BLaER1 (cell line): Measurements from ENCODE around the gene LAMB2.

Experiments
- H3K27ac ChIP-seq: shearing (Covaris generic); formaldehyde crosslinking; 2 replicates; pipeline ENCODE4 v1.8.1; 2022
- H3K27me3 ChIP-seq: shearing (Covaris generic); formaldehyde crosslinking; 2 replicates; pipeline ENCODE4 v1.8.1; 2022
- H3K36me3 ChIP-seq: shearing (Covaris generic); formaldehyde crosslinking; 2 replicates; pipeline ENCODE4 v1.8.1; 2022
- H3K4me1 ChIP-seq: shearing (Covaris generic); formaldehyde crosslinking; 2 replicates; pipeline ENCODE4 v1.8.1; 2022
- H3K4me2 ChIP-seq: shearing (Covaris generic); formaldehyde crosslinking; 2 replicates; pipeline ENCODE4 v1.8.1; 2022
- H3K4me3 ChIP-seq: shearing (Covaris generic); formaldehyde crosslinking; 2 replicates; pipeline ENCODE4 v1.8.1; 2022
- H3K9ac ChIP-seq: shearing (Covaris generic); formaldehyde crosslinking; 2 replicates; pipeline ENCODE4 v1.8.1; 2022
- H3K9me3 ChIP-seq: shearing (Covaris generic); formaldehyde crosslinking; 2 replicates; pipeline ENCODE4 v1.8.1; 2022
- H4K20me1 ChIP-seq: shearing (Covaris generic); formaldehyde crosslinking; 2 replicates; pipeline ENCODE4 v1.8.1; 2022
- Cebpa-rat ChIP-seq: shearing (Covaris generic); IDR thresholded peaks from 2 replicates; pipeline ENCODE4 v1.8.1; 2022

LAMB2 gene

GRCh38 chr3:49171775-49172500, 39.1 kb upstream of the LAMB2 start:
- H4K20me1 ChIP-seq, result no peaks in the 10 kb centered on the region
- peak overlapping the region; percentile 69 for H3K4me3 ChIP-seq
- peak overlapping the region; percentile 75 for H3K9ac ChIP-seq
- no peaks in the 10 kb centered on the region for H3K9me3 ChIP-seq
- peak overlapping the region; percentile 93 for H3K4me2 ChIP-seq
- no peaks in the 10 kb centered on the region for H3K36me3 ChIP-seq
- TF ChIP-seq Cebpa-rat, result no peak
- H3K27ac ChIP-seq, result peak overlapping the region; percentile 65
- peaks cover 68% of the 10 kb centered on the region for H3K4me1 ChIP-seq
- no peaks in the 10 kb centered on the region for H3K27me3 ChIP-seq

- no peak for TF ChIP-seq Cebpa-rat
- Histone ChIP-seq H3K9ac (peak within 1 kb of the TSS; percentile 75), H3K27ac (peak within 1 kb of the TSS; percentile 65)
These were observed 38.4 kb upstream of the LAMB2 start, which contains the start of gene KLHDC8B for GRCh38 chr3:49171119-49171774. Gene KLHDC8B (plus strand): TSS chr3:49171598. CDS start chr3:49172770, 1,172 bp downstream.

GRCh38 chr3:49170744-49171118, 37.9 kb upstream of the LAMB2 start:
- Histone ChIP-seq H3K9ac (peak overlapping the region; percentile 75), H3K4me1 (peaks cover 63% of the 10 kb centered on the region), H3K27ac (peak overlapping the region; percentile 65), H3K9me3 (no peaks in the 10 kb centered on the region), H3K4me2 (peak overlapping the region; percentile 93), H3K27me3 (no peaks in the 10 kb centered on the region), H3K4me3 (peak overlapping the region; percentile 69), H3K36me3 (no peaks in the 10 kb centered on the region), H4K20me1 (no peaks in the 10 kb centered on the region)
- TF ChIP-seq Cebpa-rat, result no peak

More at GRCh38 chr3:49171119-49171774, 38.4 kb upstream of the LAMB2 start, which contains the start of gene KLHDC8B:
- peak within 1 kb of the TSS; percentile 69 for H3K4me3 ChIP-seq
- H3K27me3 ChIP-seq, result no peaks in the 10 kb centered on the region
- H3K4me1 ChIP-seq, result peaks cover 67% of the 10 kb centered on the region
- no peaks in the 10 kb centered on the region for H3K9me3 ChIP-seq
- H3K4me2 ChIP-seq, result peak within 1 kb of the TSS; percentile 93
- no peaks in the 10 kb centered on the region for H4K20me1 ChIP-seq
- no peaks in the 10 kb centered on the region for H3K36me3 ChIP-seq

DNA sequence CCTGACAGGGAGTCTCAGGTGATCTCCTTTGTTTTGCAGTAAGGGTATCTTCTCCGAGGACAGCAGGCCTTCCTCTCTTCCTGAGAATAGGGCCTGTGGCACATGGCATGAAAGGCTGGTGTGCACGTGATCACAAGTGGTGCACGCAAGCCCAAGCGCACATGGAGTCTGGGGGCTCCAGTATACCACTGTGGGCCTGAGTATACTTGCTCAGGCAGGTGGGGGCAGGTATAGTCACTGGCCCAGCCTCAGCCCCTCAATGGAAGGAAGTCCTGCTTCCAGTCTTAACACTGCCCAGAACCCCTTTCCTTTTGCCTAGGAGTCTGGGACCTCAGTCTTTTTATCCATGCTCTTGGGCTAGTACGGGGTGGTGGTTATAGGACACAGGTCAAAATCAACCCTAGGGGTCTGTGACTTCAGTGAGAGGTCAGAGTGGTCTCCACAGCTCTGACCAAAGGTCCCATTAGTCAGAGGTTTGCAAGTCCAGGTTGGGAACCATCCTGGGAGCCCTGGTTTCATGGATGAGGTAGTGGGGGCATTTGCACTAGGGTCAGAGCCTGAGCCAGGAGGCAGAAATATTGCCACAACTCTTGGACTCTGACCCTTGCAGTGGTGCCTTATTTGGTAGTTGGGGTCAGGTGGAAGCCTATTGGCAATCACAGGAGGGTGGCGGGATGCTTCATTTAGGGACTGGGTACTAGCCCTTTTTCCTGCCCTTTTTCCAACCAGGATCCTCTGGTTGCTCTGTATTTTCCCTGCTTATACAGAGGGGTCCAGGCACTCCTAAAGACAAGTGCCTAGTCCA, 34.1 kb upstream of the LAMB2 start:
- Histone ChIP-seq H3K9me3 (no peaks in the 10 kb centered on the region), H3K4me3 (peak overlapping the region; percentile 75), H4K20me1 (peaks cover 2% of the 10 kb centered on the region), H3K4me1 (peaks cover 55% of the 10 kb centered on the region), H3K9ac (no peak overlapping the region), H3K4me2 (peak overlapping the region; percentile 70), H3K36me3 (peaks cover 22% of the 10 kb centered on the region), H3K27ac (peak overlapping the region; percentile 89), H3K27me3 (no peaks in the 10 kb centered on the region)
- TF ChIP-seq Cebpa-rat, result no peak

DNA sequence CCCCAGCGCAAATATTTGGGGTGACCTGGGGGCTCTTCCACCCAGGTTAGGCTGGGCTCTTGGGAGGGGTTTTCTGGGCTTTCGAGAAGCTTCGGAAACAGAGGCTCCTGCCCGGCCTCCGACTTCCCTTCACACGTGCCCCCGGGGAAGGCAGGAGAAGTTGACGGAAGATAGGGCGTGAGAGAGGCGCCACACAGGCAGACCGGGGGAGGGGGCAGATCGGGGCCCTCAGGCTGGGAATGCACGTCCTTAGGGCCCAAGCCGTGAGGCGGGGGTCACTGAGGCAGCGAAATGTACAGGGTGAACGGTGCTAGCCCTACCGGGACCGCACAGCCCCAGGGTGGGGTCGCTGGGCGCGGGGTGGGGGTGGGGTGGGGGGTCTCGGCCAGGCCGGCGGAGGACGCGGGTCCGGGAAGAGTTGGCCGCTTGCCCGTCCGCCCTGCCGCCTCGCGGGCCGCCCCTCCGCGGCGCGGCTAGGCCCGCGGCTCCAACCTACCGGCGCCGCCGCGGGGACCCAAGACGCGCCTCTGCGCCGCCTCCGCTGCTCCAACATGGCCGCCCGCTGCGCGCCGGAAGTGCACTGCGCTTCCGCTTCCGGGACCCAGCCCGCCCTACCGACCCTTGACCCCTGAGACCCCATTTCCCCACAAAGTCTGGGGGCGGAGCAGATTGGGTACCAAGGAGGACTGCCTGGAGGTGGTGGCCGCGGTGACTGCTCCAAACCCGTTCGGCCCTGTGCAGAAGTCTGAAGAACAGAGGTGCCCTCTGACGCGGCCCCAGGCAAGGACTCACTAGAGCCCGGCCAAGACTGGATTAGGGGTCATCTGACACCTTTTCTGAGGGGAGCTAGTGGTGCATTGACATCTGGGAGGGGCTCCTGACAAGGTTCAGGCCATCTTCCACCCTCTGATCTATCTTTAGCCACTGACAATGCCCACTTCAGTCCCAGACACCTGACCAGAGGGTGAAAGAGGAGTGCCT, 33.2 kb upstream of the LAMB2 start, which contains the start of gene CCDC71:
Gene CCDC71, minus strand, starts transcription at position 561 of the 981 bp plus-strand sequence. CDS start 2,123 bp downstream, outside the sequence.
- TF ChIP-seq Cebpa-rat, result no peak

GRCh38 chr3:49164983-49165720, 32.3 kb upstream of the LAMB2 start:
- no peak for TF ChIP-seq Cebpa-rat
- H3K9ac ChIP-seq, result peak overlapping the region; percentile 85
- H3K9me3 ChIP-seq, result no peaks in the 10 kb centered on the region
- H4K20me1 ChIP-seq, result peaks cover 8% of the 10 kb centered on the region
- peak overlapping the region; percentile 94 for H3K4me2 ChIP-seq
- peak overlapping the region; percentile 75 for H3K4me3 ChIP-seq
- H3K27me3 ChIP-seq, result no peaks in the 10 kb centered on the region
- H3K4me1 ChIP-seq, result peaks cover 44% of the 10 kb centered on the region
- peaks cover 31% of the 10 kb centered on the region for H3K36me3 ChIP-seq
- peak overlapping the region; percentile 89 for H3K27ac ChIP-seq

More for the DNA sequence above, 33.2 kb upstream of the LAMB2 start, which contains the start of gene CCDC71:
- Histone ChIP-seq H3K9ac (peak within 1 kb of the TSS; percentile 85), H3K9me3 (no peaks in the 10 kb centered on the region), H4K20me1 (peaks cover 8% of the 10 kb centered on the region), H3K4me2 (peak within 1 kb of the TSS; percentile 94), H3K27me3 (no peaks in the 10 kb centered on the region), H3K4me3 (peak within 1 kb of the TSS; percentile 75), H3K4me1 (peaks cover 53% of the 10 kb centered on the region), H3K27ac (peak within 1 kb of the TSS; percentile 89), H3K36me3 (peaks cover 31% of the 10 kb centered on the region)

GRCh38 chr3:49163609-49164008, 30.8 kb upstream of the LAMB2 start:
- TF ChIP-seq Cebpa-rat, result no peak
- H3K4me3 ChIP-seq, result no peak overlapping the region
- peaks cover 31% of the 10 kb centered on the region for H3K36me3 ChIP-seq
- peaks cover 14% of the 10 kb centered on the region for H4K20me1 ChIP-seq
- no peak overlapping the region for H3K4me2 ChIP-seq
- peaks cover 52% of the 10 kb centered on the region for H3K4me1 ChIP-seq
- H3K9ac ChIP-seq, result no peak overlapping the region
- no peak overlapping the region for H3K27ac ChIP-seq
- H3K9me3 ChIP-seq, result no peaks in the 10 kb centered on the region
- H3K27me3 ChIP-seq, result no peaks in the 10 kb centered on the region

DNA sequence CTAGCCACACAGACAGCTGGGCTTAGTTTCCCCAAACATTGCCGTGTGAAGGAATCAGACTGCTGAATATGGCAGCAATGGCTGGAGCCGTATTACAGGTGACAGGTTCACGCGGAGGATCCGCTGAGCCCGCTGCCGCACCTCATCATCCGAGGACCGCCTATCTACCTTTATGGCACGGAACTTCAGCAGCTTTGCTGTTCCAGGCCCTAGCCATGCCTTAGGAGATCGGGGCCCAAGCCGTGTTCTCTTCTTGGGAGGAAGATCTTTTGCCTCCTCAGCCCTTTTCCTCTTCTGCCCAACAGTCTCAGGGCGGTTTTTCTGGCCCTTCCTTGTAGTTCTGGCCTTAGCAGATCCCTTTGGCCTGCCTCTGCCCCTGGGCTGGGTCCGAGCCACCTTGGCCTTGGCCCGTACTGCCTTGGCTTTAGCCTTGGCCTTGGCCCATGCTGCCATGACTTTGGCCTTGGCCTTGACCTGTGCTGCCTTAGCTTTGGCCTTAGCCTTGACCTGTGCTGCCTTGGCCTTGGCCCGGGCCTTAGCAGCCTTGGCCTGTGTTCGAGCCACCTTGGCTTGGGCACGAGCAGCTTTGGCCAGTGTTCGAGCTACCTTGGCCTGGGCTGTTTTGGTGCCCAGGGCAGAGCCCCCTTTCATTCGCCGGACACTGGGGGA, 30.0 kb upstream of the LAMB2 start:
- peak overlapping the region; percentile 47 for H3K4me2 ChIP-seq
- no peak for TF ChIP-seq Cebpa-rat
- H3K27ac ChIP-seq, result 0 out of 2 replicates have a peak overlapping the region, but pooled peaks have one; percentile 46
- H3K36me3 ChIP-seq, result peaks cover 31% of the 10 kb centered on the region
- peaks cover 56% of the 10 kb centered on the region for H3K4me1 ChIP-seq
- H3K9ac ChIP-seq, result no peak overlapping the region
- H4K20me1 ChIP-seq, result peaks cover 18% of the 10 kb centered on the region
- H3K4me3 ChIP-seq, result no peak overlapping the region
- no peaks in the 10 kb centered on the region for H3K9me3 ChIP-seq
- no peaks in the 10 kb centered on the region for H3K27me3 ChIP-seq
